Measurements from ENCODE around the gene DCP1B.
"Not testable (repeated sequence)": the region's sequence is repeated elsewhere in the genome, so short reads cannot be mapped to it uniquely, and the experiment has no call there.

The DCP1B gene

GRCh38 chr12:1980282-1980681 lies 24.0 kb downstream of the DCP1B start:
- DNase-seq: no peak
- in situ Hi-C loops (cut with MboI; ENCODE audit: low pct_unique_long_range_greater_than_20kb, low sequenced_read_pairs): no loop called here

GRCh38 chr12:1978078-1978862 lies 26.0 kb downstream of the DCP1B start:
- no peak for DNase-seq
- in situ Hi-C loops (cut with MboI; ENCODE audit: low pct_unique_long_range_greater_than_20kb, low sequenced_read_pairs): no loop called here

GRCh38 chr12:1977588-1977987 lies 26.7 kb downstream of the DCP1B start:
- no peak for DNase-seq
- in situ Hi-C loops (cut with MboI; ENCODE audit: low pct_unique_long_range_greater_than_20kb, low sequenced_read_pairs): no loop called here

- no peak for DNase-seq
- in situ Hi-C loops (cut with MboI; ENCODE audit: low pct_unique_long_range_greater_than_20kb, low sequenced_read_pairs): no loop called here
These were observed 27.1 kb downstream of the DCP1B start for GRCh38 chr12:1977109-1977508.

- in situ Hi-C loops (cut with MboI; ENCODE audit: low pct_unique_long_range_greater_than_20kb, low sequenced_read_pairs): no loop called here
- DNase-seq: no peak
These were observed 29.4 kb downstream of the DCP1B start for GRCh38 chr12:1974812-1975211.

- no peak for DNase-seq
- in situ Hi-C loops (cut with MboI; ENCODE audit: low pct_unique_long_range_greater_than_20kb, low sequenced_read_pairs): no loop called here
These were observed 31.4 kb downstream of the DCP1B start for GRCh38 chr12:1972856-1973317.

GRCh38 chr12:1972260-1972659 lies 32.0 kb downstream of the DCP1B start:
- DNase-seq: no peak
- in situ Hi-C loops (cut with MboI; ENCODE audit: low pct_unique_long_range_greater_than_20kb, low sequenced_read_pairs): no loop called here

- no peak for DNase-seq
- in situ Hi-C loops (cut with MboI; ENCODE audit: low pct_unique_long_range_greater_than_20kb, low sequenced_read_pairs): no loop called here
These were observed 33.8 kb downstream of the DCP1B start for GRCh38 chr12:1970331-1970900.

GRCh38 chr12:1966561-1967226 lies 37.6 kb downstream of the DCP1B start:
- no peak for DNase-seq
- in situ Hi-C loops (cut with MboI; ENCODE audit: low pct_unique_long_range_greater_than_20kb, low sequenced_read_pairs): no loop called here

GRCh38 chr12:1965916-1966315 lies 38.3 kb downstream of the DCP1B start:
- in situ Hi-C loops (cut with MboI; ENCODE audit: low pct_unique_long_range_greater_than_20kb, low sequenced_read_pairs): no loop called here
- no peak for DNase-seq

- DNase-seq: no peak
- in situ Hi-C loops (cut with MboI; ENCODE audit: low pct_unique_long_range_greater_than_20kb, low sequenced_read_pairs): no loop called here
These were observed 41.9 kb downstream of the DCP1B start for GRCh38 chr12:1962051-1963020.

GRCh38 chr12:1956716-1957115 lies 47.5 kb downstream of the DCP1B start:
- no peak for DNase-seq
- in situ Hi-C loops (cut with MboI; ENCODE audit: low pct_unique_long_range_greater_than_20kb, low sequenced_read_pairs): no loop called here

GRCh38 chr12:1949771-1950470 lies 54.3 kb downstream of the DCP1B start:
- in situ Hi-C loops (cut with MboI; ENCODE audit: low pct_unique_long_range_greater_than_20kb, low sequenced_read_pairs): no loop called here

GRCh38 chr12:1948883-1949282 lies 55.4 kb downstream of the DCP1B start:
- no peak for DNase-seq
- in situ Hi-C loops (cut with MboI; ENCODE audit: low pct_unique_long_range_greater_than_20kb, low sequenced_read_pairs): no loop called here

More at GRCh38 chr12:1949771-1950470, 54.3 kb downstream of the DCP1B start:
- no peak for DNase-seq

GRCh38 chr12:1947081-1947480 lies 57.2 kb downstream of the DCP1B start:
- in situ Hi-C loops (cut with MboI; ENCODE audit: low pct_unique_long_range_greater_than_20kb, low sequenced_read_pairs): no loop called here
- DNase-seq: no peak

- in situ Hi-C loops (cut with MboI; ENCODE audit: low pct_unique_long_range_greater_than_20kb, low sequenced_read_pairs): no loop called here
- DNase-seq: no peak
These were observed 58.0 kb downstream of the DCP1B start for GRCh38 chr12:1946296-1946695.

- DNase-seq; in situ Hi-C loops (cut with MboI; ENCODE audit: low pct_unique_long_range_greater_than_20kb, low sequenced_read_pairs): not testable (repeated sequence)
These were observed 58.8 kb downstream of the DCP1B start for GRCh38 chr12:1945502-1945901.

- peak; percentile 90 for DNase-seq
- in situ Hi-C loops (cut with MboI; ENCODE audit: low pct_unique_long_range_greater_than_20kb, low sequenced_read_pairs): loop anchor here (10.0 kb wide), 3 partner anchors 135 to 315 kb away; partner anchors contain the start of gene WNT5B
These were observed 64.3 kb downstream of the DCP1B start for GRCh38 chr12:1939801-1940607.

All from KBM-7 (cell line).